ENCODE data around the gene NOC4L. TPM values are rescaled to one million over a fixed set of nuclear protein-coding genes. Genes with fewer than 3 reads are reported as not detected.
A peak's percentile ranks its signal among the peaks of the same experiment; 100 is the strongest.

Gene NOC4L
- total RNA-seq, 2 donors from 2014 or later: 20.7 to 21.6 TPM

DNA sequence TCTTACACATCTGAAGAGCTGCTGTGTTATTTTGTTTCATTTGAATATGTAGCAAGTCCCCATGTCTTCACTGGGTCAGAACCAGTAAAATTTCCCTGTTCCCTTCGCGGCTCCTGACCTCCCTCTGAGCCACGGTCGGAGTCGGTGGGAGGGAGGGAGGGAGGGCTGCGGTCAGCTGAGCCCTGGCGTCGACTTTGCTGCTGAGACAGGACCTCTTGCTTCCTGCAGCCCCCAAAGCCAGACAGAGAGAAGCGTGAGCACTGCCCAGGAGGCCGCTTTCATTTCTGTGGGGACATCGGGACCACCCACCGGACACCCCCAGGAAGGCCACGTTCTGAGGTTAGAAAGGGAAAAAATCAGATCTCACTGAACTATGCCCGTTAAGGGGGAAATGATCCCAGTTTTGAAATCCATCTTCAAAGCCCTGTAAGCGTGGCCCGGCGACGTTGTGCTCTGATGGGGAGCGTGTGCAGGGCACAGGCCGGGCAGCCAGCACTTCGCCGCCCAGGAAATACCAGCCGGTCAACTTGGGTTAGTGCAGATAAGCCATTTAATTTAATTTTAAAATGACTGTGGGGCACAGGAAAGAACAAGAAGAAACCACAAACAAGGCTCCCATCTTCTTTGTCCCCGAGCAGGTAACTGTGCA, 42.1 kb downstream of the NOC4L start:
- DNase-seq: no peak

GRCh38 chr12:132186857-132187620, 42.8 kb downstream of the NOC4L start:
- H3K9me3 ChIP-seq (ENCODE audit: control insufficient read depth, low read length, poor library complexity, severe bottlenecking): no peaks in the 10 kb centered on the region
- no peak for ATAC-seq
- H3K36me3 Mint-ChIP-seq (ENCODE audit: low read depth): peaks cover 2% of the 10 kb centered on the region
- peak overlapping the region; percentile 68 for H3K27ac Mint-ChIP-seq
- DNase-seq: no peak
- H3K4me1 Mint-ChIP-seq: peaks cover 22% of the 10 kb centered on the region
- no peaks in the 10 kb centered on the region for H3K27me3 Mint-ChIP-seq
- H3K4me3 Mint-ChIP-seq: peak overlapping the region; percentile 98

More for the DNA sequence above, 42.1 kb downstream of the NOC4L start:
- Mint-ChIP-seq H3K4me1 (peaks cover 23% of the 10 kb centered on the region), H3K36me3 (ENCODE audit: low read depth) (peaks cover 2% of the 10 kb centered on the region), H3K27ac (peak overlapping the region; percentile 68), H3K4me3 (peak overlapping the region; percentile 85), H3K27me3 (no peaks in the 10 kb centered on the region)
- no peak for ATAC-seq
- no peaks in the 10 kb centered on the region for H3K9me3 ChIP-seq (ENCODE audit: control insufficient read depth, low read length, poor library complexity, severe bottlenecking)

GRCh38 chr12:132187646-132188450, 43.6 kb downstream of the NOC4L start:
- ATAC-seq: no peak
- no peak for DNase-seq
- Mint-ChIP-seq H3K27ac (peak overlapping the region; percentile 68), H3K4me3 (peak overlapping the region; percentile 98), H3K4me1 (peaks cover 22% of the 10 kb centered on the region), H3K27me3 (no peaks in the 10 kb centered on the region), H3K36me3 (ENCODE audit: low read depth) (peaks cover 2% of the 10 kb centered on the region)
- no peaks in the 10 kb centered on the region for H3K9me3 ChIP-seq (ENCODE audit: control insufficient read depth, low read length, poor library complexity, severe bottlenecking)

DNA sequence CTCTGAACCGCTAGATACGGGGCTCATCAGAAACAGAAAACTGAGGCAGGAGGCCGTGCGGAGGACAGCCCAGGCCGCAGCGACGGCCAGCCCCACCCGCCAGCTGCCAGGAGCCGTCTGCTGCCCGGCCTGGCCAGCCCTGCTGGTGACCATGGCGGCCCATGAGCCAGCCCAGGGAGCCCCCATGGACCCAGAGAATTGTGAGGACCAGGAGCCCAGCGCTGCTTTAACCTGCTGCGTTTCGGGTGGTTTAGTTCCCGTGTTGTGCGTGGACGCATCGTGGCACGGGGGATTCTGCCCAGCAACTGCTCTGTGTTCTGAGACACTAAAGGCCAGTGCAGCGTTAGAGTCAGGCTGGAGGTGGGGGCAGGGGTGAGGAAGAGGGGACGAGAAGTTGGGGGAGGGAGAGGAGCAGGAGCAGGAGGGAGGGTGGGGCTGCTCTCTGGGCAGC, 44.2 kb downstream of the NOC4L start:
- Mint-ChIP-seq H3K36me3 (ENCODE audit: low read depth) (peaks cover 2% of the 10 kb centered on the region), H3K4me3 (peak overlapping the region; percentile 98), H3K27ac (peak overlapping the region; percentile 68), H3K4me1 (peaks cover 22% of the 10 kb centered on the region), H3K27me3 (no peaks in the 10 kb centered on the region)
- ATAC-seq (no peak), DNase-seq (no peak)
- H3K9me3 ChIP-seq (ENCODE audit: control insufficient read depth, low read length, poor library complexity, severe bottlenecking): no peaks in the 10 kb centered on the region

DNA sequence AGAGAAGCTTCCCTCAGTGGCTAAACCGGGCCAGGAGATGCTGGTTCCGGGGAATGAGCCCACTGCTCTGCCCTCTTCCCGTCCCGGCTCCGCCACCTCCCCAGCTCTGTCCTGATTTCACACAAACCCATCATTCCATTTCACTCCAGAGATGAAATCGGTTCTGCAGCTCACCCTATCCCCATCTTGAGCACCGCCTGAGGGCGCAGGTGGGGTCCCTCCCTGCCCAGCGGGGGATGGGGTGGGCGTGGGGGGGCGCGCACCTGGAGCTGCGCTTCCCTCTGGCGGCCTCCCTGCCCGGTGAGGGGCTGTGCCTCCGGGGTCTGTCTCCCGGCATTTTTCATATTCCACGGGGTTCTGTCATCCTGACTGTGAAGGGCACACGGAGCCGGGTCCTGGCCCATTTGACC, 44.7 kb downstream of the NOC4L start:
- peaks cover 22% of the 10 kb centered on the region for H3K4me1 Mint-ChIP-seq
- DNase-seq: no peak
- no peaks in the 10 kb centered on the region for H3K9me3 ChIP-seq (ENCODE audit: control insufficient read depth, low read length, poor library complexity, severe bottlenecking)
- ATAC-seq: no peak
- H3K27ac Mint-ChIP-seq: peak overlapping the region; percentile 68
- H3K27me3 Mint-ChIP-seq: no peaks in the 10 kb centered on the region
- H3K4me3 Mint-ChIP-seq: peak overlapping the region; percentile 98
- H3K36me3 Mint-ChIP-seq (ENCODE audit: low read depth): peaks cover 2% of the 10 kb centered on the region

- Mint-ChIP-seq H3K36me3 (ENCODE audit: low read depth) (peaks cover 2% of the 10 kb centered on the region), H3K4me1 (peaks cover 22% of the 10 kb centered on the region), H3K27me3 (no peaks in the 10 kb centered on the region), H3K27ac (peak overlapping the region; percentile 68), H3K4me3 (peak overlapping the region; percentile 98)
- DNase-seq (peak; percentile 92 to 94 (median 94)), ATAC-seq (peak; percentile 93)
- no peaks in the 10 kb centered on the region for H3K9me3 ChIP-seq (ENCODE audit: control insufficient read depth, low read length, poor library complexity, severe bottlenecking)
Measured at GRCh38 chr12:132189378-132190011, 45.2 kb downstream of the NOC4L start.

DNA sequence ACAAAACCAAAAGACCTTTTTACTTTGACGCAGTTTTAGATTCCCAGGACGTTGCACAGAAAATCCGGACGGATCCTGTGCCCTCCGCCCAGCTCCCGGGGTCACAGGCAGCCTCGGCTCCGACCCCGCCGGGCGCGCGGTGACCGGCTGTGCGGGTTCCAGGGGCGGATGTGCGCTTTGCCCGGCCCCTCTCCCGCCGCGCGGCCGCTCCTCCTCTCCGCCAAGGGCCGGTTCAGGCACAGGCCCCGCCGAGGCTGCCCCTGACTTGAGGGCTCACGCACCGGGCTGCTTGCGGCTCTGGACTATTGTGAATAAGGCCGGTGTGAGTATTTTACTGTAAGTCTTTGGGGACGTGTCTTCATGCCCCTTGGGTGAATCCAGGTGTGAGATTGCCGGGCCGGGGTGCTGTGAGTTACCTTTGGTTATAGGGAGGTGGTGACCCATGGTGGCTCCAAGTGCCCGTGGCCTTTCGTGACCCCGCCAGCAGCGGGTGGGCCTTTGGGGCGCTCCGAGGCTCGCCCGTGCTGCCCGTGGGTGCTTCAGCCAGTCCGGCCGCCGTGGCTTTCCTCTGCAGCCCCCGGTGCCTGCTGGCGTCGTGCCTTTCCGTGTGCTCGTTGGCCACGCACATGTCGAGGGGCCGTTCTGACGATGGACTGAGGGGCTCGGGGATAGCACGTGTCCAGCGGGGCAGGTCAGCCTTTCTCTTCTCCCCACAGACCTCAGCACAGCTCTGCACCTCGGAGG, 45.9 kb downstream of the NOC4L start:
- H3K27me3 Mint-ChIP-seq: no peaks in the 10 kb centered on the region
- peak overlapping the region; percentile 68 for H3K27ac Mint-ChIP-seq
- peaks cover 22% of the 10 kb centered on the region for H3K4me1 Mint-ChIP-seq
- H3K9me3 ChIP-seq (ENCODE audit: control insufficient read depth, low read length, poor library complexity, severe bottlenecking): no peaks in the 10 kb centered on the region
- ATAC-seq (peak; percentile 2), DNase-seq (peak in 1 of 3 donors; percentile 28)
- H3K36me3 Mint-ChIP-seq (ENCODE audit: low read depth): peaks cover 2% of the 10 kb centered on the region
- peak overlapping the region; percentile 98 for H3K4me3 Mint-ChIP-seq

- H3K4me3 Mint-ChIP-seq: peak overlapping the region; percentile 98
- H3K27ac Mint-ChIP-seq: peak overlapping the region; percentile 68
- no peak for DNase-seq
Measured at GRCh38 chr12:132190834-132191500, 46.7 kb downstream of the NOC4L start.

GRCh38 chr12:132191715-132192553, 47.7 kb downstream of the NOC4L start:
- no peak for DNase-seq
- Mint-ChIP-seq H3K36me3 (ENCODE audit: low read depth) (peaks cover 2% of the 10 kb centered on the region), H3K4me3 (no peak overlapping the region)

More at GRCh38 chr12:132190834-132191500, 46.7 kb downstream of the NOC4L start:
- peaks cover 2% of the 10 kb centered on the region for H3K36me3 Mint-ChIP-seq (ENCODE audit: low read depth)
- no peaks in the 10 kb centered on the region for H3K27me3 Mint-ChIP-seq
- no peaks in the 10 kb centered on the region for H3K9me3 ChIP-seq (ENCODE audit: control insufficient read depth, low read length, poor library complexity, severe bottlenecking)
- no peak for ATAC-seq
- H3K4me1 Mint-ChIP-seq: peaks cover 20% of the 10 kb centered on the region

DNA sequence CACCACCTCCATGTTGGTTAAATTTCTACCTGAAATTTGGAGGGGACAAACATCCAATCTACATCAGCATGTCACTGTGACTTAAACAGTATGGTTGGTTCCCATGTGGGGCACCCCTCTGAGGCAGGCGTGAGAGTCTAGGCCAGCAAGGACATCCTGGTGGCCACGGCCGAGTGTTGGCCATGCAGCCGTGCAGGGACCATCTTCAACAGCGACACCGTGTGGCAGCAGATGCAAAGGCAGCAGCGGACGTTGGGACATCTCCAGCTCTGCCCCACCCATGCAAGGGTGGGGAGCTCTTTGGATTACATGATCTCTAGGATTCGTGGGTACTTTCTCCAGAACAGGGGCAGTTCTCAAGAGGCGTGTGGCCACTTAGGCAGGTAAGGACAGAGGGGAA, 49.8 kb downstream of the NOC4L start:
- Mint-ChIP-seq H3K27me3 (no peaks in the 10 kb centered on the region), H3K27ac (peak overlapping the region; percentile 4), H3K4me3 (no peak overlapping the region), H3K4me1 (peaks cover 11% of the 10 kb centered on the region), H3K36me3 (ENCODE audit: low read depth) (peaks cover 2% of the 10 kb centered on the region)
- no peak for DNase-seq
- no peaks in the 10 kb centered on the region for H3K9me3 ChIP-seq (ENCODE audit: control insufficient read depth, low read length, poor library complexity, severe bottlenecking)
- ATAC-seq: no peak

More at GRCh38 chr12:132191715-132192553, 47.7 kb downstream of the NOC4L start:
- no peaks in the 10 kb centered on the region for H3K9me3 ChIP-seq (ENCODE audit: control insufficient read depth, low read length, poor library complexity, severe bottlenecking)
- Mint-ChIP-seq H3K4me1 (peaks cover 18% of the 10 kb centered on the region), H3K27ac (no peak overlapping the region), H3K27me3 (no peaks in the 10 kb centered on the region)
- no peak for ATAC-seq

DNA sequence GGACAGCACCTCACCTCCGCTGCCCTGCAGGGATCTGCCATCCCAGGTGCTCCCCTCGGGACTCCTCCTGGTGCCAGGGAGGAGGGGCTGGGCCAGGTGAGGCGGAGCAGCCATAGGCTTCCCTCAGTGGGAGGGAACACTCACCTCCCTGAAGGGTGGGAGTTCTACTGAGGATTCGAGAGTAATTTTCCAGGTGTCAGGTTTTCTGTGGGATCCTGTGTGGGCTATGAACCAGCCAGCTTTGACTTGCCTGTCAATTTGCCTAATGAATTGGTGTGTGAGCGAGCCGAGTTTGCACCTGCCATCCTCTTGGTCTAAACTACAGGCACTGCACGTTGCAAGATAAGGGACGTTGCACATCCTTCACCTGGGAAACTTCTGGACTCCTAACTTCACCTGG, 50.3 kb downstream of the NOC4L start:
- Mint-ChIP-seq H3K27me3 (no peaks in the 10 kb centered on the region), H3K36me3 (ENCODE audit: low read depth) (no peaks in the 10 kb centered on the region), H3K27ac (no peak overlapping the region), H3K4me1 (peaks cover 6% of the 10 kb centered on the region), H3K4me3 (no peak overlapping the region)
- H3K9me3 ChIP-seq (ENCODE audit: control insufficient read depth, low read length, poor library complexity, severe bottlenecking): no peaks in the 10 kb centered on the region
- ATAC-seq (no peak), DNase-seq (no peak)

Data from T-helper 17 cell (primary cell).